Measurements from ENCODE around the gene PTGDR.
A peak's percentile ranks its signal among the peaks of the same experiment; 100 is the strongest.

Gene PTGDR

GRCh38 chr14:52263190-52263589 is 4.3 kb upstream of the PTGDR start:
- DNase-seq (ENCODE audit: low read depth in 1 of 2, low spot score in 1 of 2), result no peak

- DNase-seq (ENCODE audit: low read depth in 1 of 2, low spot score in 1 of 2), result no peak
These were observed 2.2 kb upstream of the PTGDR start for GRCh38 chr14:52265253-52265652.

- DNase-seq (ENCODE audit: low read depth in 1 of 2, low spot score in 1 of 2), result no peak
These were observed 1.3 kb upstream of the PTGDR start for GRCh38 chr14:52266179-52266578.

GRCh38 chr14:52266782-52267181 is 716 bp upstream of the PTGDR start:
- DNase-seq (ENCODE audit: low read depth in 1 of 2, low spot score in 1 of 2), result no peak

DNA sequence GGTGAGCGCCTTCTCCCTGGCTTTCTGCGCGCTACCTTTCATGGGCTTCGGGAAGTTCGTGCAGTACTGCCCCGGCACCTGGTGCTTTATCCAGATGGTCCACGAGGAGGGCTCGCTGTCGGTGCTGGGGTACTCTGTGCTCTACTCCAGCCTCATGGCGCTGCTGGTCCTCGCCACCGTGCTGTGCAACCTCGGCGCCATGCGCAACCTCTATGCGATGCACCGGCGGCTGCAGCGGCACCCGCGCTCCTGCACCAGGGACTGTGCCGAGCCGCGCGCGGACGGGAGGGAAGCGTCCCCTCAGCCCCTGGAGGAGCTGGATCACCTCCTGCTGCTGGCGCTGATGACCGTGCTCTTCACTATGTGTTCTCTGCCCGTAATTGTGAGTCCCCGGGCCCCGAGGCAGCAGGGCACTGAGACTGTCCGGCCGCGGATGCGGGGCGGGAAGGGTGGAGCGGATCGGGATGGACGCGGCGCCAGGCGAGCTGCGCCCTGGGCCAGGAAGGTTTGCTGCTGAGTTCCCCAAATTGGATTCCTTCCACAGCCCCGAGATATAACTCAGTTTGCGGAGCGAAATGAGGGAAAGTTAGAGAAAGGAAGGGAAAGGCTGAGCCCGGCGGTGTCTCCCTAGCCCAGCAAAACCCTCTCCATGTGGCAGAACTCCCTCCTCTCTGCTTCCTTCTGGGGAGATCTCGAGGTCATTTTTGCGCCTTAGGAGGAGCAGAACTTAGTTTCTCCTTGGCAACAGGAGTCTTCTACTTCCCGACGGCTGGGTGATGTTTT is 972 bp downstream of the PTGDR start:
- peak in 1 of 2 donors; percentile 2 for DNase-seq (ENCODE audit: low read depth in 1 of 2, low spot score in 1 of 2)

DNA sequence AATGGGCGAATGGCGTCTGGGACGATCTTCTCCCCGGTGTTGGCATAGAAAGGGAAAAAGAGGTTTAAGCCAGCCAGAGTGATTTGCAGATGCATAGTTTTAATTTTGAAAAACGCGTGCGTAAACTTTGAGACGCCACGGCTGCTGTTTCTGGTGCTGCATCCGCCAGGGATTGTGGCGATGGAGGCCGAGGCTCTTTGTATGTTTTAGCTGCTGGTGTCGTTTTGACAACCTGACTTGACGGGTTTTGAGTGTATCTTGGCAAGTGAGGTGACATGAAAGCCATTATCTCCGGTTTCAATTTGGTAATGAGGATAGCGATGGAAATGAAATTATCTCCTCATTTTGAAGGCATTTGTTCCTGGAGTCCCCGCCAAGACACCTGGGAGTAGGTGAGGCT is 1.6 kb downstream of the PTGDR start:
- no peak for DNase-seq (ENCODE audit: low read depth in 1 of 2, low spot score in 1 of 2)

GRCh38 chr14:52269982-52270381 is 2.5 kb downstream of the PTGDR start:
- no peak for DNase-seq (ENCODE audit: low read depth in 1 of 2, low spot score in 1 of 2)

DNA sequence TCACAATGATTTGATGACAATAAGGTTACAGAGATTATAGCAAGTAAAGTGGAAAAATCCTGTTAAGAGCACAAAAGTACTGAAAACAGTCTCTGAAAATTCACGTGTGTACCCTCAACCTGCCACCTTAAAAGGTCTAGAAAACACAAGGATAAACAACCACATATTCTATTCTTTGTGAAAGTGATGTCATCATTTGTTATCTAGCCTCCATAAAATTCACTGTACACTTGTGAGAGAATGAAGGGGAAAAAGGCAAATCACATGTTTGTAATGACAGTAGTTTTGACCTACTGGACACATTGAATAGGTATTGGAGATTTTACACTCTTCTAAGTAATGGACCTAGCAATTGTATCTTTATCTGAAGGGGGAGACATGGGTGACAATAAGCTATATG is 4.0 kb downstream of the PTGDR start:
- DNase-seq (ENCODE audit: low read depth in 1 of 2, low spot score in 1 of 2), result no peak

DNA sequence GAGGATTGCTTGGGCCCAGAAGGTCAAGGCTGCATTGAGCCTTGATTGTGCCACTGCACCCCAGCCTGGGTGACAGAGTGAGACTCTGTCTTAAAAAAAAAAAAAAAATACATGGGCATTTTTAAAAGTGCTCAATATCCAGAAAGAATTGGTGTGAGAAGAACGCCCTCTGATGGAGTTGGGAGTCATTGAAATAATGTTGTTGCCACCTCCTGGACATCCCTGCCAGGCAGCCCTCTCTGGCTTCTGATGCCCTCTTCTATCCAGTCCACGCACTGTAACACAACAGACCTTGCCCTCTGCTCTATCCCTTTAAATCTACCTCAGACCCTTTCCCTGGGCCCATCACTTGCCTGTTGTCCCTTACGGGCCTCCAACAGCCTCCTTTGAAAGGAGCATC is 4.9 kb downstream of the PTGDR start:
- no peak for DNase-seq (ENCODE audit: low read depth in 1 of 2, low spot score in 1 of 2)

- DNase-seq (ENCODE audit: low read depth in 1 of 2, low spot score in 1 of 2), result no peak
These were observed 7.9 kb downstream of the PTGDR start for GRCh38 chr14:52275372-52275771.

- no peak for DNase-seq (ENCODE audit: low read depth in 1 of 2, low spot score in 1 of 2)
These were observed 10.1 kb downstream of the PTGDR start for GRCh38 chr14:52277552-52277951.

DNA sequence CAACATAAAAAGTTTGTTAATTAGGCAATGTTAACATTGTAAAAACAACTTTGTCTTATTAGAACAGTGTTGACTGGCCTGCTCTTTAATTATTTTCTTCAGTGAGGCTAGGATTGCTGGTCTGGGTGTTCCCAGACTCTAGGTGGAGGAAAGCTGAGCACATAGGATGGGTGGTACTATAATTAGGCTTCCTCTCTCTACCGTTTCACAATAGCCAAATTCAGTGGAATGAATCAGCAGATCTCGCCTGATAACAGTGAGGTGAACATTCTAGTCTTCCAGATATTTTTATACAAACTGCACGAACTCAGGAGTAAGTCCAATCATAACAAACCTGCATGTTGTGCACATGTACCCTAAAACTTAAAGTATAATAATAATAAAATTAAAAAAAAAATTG is 11.9 kb downstream of the PTGDR start:
- no peak for DNase-seq (ENCODE audit: low read depth in 1 of 2, low spot score in 1 of 2)

- DNase-seq (ENCODE audit: low read depth in 1 of 2, low spot score in 1 of 2), result no peak
These were observed 15.6 kb downstream of the PTGDR start for GRCh38 chr14:52283099-52283498.

DNA sequence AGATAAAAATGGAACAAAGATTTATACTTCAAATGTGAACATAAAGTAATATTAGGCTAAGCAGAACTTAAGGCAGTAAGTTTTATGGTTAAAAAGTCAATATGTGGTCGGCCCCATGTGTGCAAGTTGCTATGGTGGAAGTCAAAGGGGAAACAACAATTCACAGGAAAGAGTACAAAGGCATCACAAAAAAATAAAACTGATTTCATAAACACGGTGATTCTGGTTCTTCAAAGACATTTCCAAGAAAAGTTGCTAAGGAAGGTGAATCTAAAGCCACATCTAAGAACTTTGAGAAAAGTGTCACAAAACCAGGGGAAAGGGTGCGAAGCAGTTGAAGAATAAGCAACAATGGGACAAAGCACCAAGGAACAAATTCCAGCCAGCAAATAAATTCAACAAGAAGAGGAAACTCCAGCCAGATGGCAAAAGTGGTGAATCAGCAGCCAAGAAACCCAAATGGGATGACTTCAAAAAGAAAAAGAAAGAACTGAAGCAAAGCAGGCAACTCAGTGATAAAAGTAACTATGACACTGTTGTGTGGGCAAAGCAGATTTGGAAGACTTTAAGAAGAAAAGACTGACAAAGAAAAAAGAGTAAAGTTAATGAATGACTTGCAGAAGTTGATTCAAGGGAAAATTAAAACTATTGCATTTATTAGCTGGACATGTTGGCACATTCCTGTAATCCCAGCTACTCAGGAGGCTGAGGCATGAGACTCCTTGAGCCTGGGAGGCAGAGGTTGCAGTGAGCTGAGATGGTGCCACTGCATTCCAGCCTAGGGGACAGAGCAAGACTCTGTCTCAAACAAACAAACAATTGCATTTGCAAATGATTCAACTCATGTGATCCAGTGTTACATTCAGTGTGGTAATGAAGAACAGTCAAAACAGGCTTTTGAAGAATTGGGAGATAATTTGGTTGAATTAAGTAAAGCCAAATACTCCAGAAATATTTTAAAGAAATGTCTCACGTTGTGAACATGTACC is 19.5 kb downstream of the PTGDR start:
- no peak for DNase-seq (ENCODE audit: low read depth in 1 of 2, low spot score in 1 of 2)

DNA sequence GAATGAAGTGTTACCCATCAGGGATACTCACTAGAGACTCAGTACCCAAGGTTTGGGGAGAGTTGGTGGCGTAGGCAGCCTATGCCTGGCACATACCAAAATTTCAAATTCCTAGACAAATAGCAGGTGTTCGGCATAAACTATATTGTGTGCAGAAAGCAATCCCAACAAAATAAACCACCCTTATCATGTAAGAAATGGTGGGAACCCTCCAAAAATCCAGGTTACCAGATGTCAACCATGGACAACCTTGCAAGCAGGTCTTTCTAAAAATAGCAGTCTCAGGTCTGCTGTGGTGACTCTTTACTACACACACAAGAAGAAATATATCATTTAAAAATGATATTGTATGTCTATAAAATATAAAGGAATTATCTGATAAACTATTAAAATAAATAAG is 28.9 kb downstream of the PTGDR start:
- DNase-seq (ENCODE audit: low read depth in 1 of 2, low spot score in 1 of 2), result no peak

GRCh38 chr14:52298795-52299194 is 31.3 kb downstream of the PTGDR start:
- DNase-seq (ENCODE audit: low read depth in 1 of 2, low spot score in 1 of 2), result no peak

- DNase-seq (ENCODE audit: low read depth in 1 of 2, low spot score in 1 of 2), result no peak
These were observed 32.3 kb downstream of the PTGDR start for GRCh38 chr14:52299692-52300278.

DNA sequence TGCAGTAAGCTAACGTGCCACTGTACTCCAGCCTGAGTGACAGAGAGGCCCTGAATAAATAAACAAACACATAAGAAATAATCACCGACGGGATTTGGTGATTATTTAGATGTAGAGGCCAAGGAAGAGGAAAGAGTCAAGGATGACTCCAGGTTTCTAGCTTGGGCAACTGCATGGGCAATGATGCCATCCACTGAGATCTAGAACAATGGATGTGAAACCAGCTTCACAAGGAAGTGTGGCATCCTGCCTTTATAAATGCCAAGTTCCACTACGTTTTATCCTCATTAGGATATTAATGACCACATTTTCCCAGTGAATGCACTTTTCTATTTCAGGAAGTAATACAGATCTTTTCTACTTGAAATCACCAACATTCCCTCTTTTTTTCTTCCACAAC is 35.7 kb downstream of the PTGDR start:
- DNase-seq (ENCODE audit: low read depth in 1 of 2, low spot score in 1 of 2), result no peak

DNA sequence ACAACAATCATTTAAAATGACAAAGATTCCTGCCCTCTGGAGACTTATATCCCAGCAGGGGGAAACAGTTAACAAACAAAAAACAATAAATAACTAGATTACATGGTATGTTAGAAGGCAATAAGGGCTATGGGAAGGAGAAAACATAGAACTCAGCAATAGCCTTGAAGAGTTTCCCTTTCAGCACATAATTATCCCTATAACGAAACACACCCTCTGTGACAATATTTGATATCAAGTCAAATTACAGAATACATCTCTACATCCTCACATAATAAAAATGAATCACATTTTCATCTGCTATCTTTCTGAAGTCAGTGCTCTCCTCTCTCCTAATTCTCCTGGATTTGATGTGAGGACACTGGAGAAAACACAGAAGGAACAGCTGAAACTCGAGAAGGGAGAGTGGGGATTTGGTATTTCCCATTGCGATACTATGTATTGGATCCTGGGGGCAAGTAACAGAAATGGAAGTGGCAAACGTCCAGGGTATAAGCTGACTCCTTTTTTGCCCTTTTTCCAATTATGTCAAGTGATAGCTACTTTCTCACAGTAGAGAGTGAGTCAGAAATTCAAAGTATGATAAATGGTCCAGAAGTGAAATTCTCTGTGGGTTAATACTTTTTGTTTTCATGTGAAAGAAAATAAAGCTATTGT is 36.9 kb downstream of the PTGDR start:
- no peak for DNase-seq (ENCODE audit: low read depth in 1 of 2, low spot score in 1 of 2)

DNA sequence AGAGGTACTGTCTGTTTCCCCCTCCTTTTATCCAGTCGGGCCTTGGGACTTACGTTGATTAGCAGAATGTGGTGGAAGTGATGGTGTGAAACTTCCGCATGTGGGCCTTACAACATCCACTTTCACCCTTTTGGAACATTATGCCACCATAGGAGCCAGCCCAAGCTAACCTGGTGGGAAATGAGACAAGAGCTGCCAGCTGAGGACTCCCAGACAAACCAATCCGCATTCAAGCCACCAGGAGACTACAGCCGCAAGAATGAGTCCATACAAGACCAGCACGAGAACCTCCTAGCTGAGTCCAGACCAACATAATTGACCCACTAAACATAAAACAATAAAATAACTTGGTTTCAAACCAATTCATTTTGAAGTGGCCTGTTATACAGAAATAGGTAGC is 37.5 kb downstream of the PTGDR start:
- no peak for DNase-seq (ENCODE audit: low read depth in 1 of 2, low spot score in 1 of 2)

GRCh38 chr14:52307376-52307775 is 39.9 kb downstream of the PTGDR start:
- DNase-seq (ENCODE audit: low read depth in 1 of 2, low spot score in 1 of 2), result no peak
